ENCODE data around the gene DCUN1D2. TPM values are rescaled to one million over a fixed set of nuclear protein-coding genes. Genes with fewer than 3 reads are reported as not detected.

Gene DCUN1D2
- total RNA-seq, 4 donors from 2014 or later: 23.9 to 29.1 (median 26.9) TPM

- Histone ChIP-seq H3K4me3 (no peak overlapping the region), H3K36me3 (peaks cover 0 to 47% (median under 1%) of the 10 kb centered on the region in 3 donors), H3K4me1 (no peaks in the 10 kb centered on the region), H3K27ac (no peak overlapping the region), H3K27me3 (no peaks in the 10 kb centered on the region), H3K9me3 (no peaks in the 10 kb centered on the region)
- no peak for DNase-seq
- TF ChIP-seq POLR2A (IDR thresholded peaks at IDR 0.05): no peak
- no peak for TF ChIP-seq CTCF (IDR thresholded peaks at IDR 0.05)
These were observed 35.1 kb downstream of the DCUN1D2 start for GRCh38 chr13:113455384-113455783.

GRCh38 chr13:113454936-113455335 is 35.6 kb downstream of the DCUN1D2 start:
- Histone ChIP-seq H3K27ac (no peak overlapping the region), H3K4me3 (no peak overlapping the region), H3K36me3 (peaks cover 0 to 43% (median 0%) of the 10 kb centered on the region in 3 donors)

GRCh38 chr13:113452942-113453901 is 37.3 kb downstream of the DCUN1D2 start, which contains the start of gene ADPRHL1:
Gene ADPRHL1 (minus strand): TSS chr13:113453488. CDS start chr13:113453437, 51 bp downstream.
- no peak for DNase-seq
- no peak within 1 kb of the TSS for H3K4me3 ChIP-seq

More at GRCh38 chr13:113454936-113455335, 35.6 kb downstream of the DCUN1D2 start:
- DNase-seq: no peak
- no peaks in the 10 kb centered on the region for H3K27me3 ChIP-seq
- no peaks in the 10 kb centered on the region for H3K9me3 ChIP-seq
- no peaks in the 10 kb centered on the region for H3K4me1 ChIP-seq
- TF ChIP-seq CTCF (IDR thresholded peaks at IDR 0.05) (no peak), POLR2A (IDR thresholded peaks at IDR 0.05) (no peak)

GRCh38 chr13:113452466-113452865 is 38.0 kb downstream of the DCUN1D2 start:
- Histone ChIP-seq H3K9me3 (no peaks in the 10 kb centered on the region), H3K27me3 (no peaks in the 10 kb centered on the region), H3K4me3 (no peak overlapping the region), H3K4me1 (no peaks in the 10 kb centered on the region), H3K27ac (no peak overlapping the region), H3K36me3 (peaks cover 0 to 19% (median 0%) of the 10 kb centered on the region in 3 donors)
- TF ChIP-seq POLR2A (IDR thresholded peaks at IDR 0.05) (no peak), CTCF (IDR thresholded peaks at IDR 0.05) (no peak)
- DNase-seq: no peak

More at GRCh38 chr13:113452942-113453901, 37.3 kb downstream of the DCUN1D2 start, which contains the start of gene ADPRHL1:
- Histone ChIP-seq H3K27me3 (no peaks in the 10 kb centered on the region), H3K27ac (no peak within 1 kb of the TSS), H3K4me1 (no peaks in the 10 kb centered on the region), H3K36me3 (peaks cover 0 to 27% (median 0%) of the 10 kb centered on the region in 3 donors), H3K9me3 (no peaks in the 10 kb centered on the region)
- TF ChIP-seq CTCF (IDR thresholded peaks at IDR 0.05) (no peak), POLR2A (IDR thresholded peaks at IDR 0.05) (no peak)

- no peak for DNase-seq
- peaks cover 0 to 18% (median 0%) of the 10 kb centered on the region in 3 donors for H3K36me3 ChIP-seq
- no peaks in the 10 kb centered on the region for H3K9me3 ChIP-seq
- H3K27ac ChIP-seq: no peak overlapping the region
- no peak for TF ChIP-seq POLR2A (IDR thresholded peaks at IDR 0.05)
- no peak for TF ChIP-seq CTCF (IDR thresholded peaks at IDR 0.05)
- no peak overlapping the region for H3K4me3 ChIP-seq
- no peaks in the 10 kb centered on the region for H3K4me1 ChIP-seq
- H3K27me3 ChIP-seq: no peaks in the 10 kb centered on the region
These were observed 38.5 kb downstream of the DCUN1D2 start for GRCh38 chr13:113451951-113452421.

All from Peyer's patch (tissue), 4 donors.